HG02943 (cell line): ENCODE data around the gene NDEL1.

Experiments used
- ATAC-seq: cut with Tn5 transposase; IDR thresholded peaks from one replicate; pipeline ENCODE4 v1.9.1; 2021; ENCODE audit warnings: mild to moderate bottlenecking, low read depth, moderate library complexity; ENCODE audit not compliant: unreplicated experiment

NDEL1 gene

DNA sequence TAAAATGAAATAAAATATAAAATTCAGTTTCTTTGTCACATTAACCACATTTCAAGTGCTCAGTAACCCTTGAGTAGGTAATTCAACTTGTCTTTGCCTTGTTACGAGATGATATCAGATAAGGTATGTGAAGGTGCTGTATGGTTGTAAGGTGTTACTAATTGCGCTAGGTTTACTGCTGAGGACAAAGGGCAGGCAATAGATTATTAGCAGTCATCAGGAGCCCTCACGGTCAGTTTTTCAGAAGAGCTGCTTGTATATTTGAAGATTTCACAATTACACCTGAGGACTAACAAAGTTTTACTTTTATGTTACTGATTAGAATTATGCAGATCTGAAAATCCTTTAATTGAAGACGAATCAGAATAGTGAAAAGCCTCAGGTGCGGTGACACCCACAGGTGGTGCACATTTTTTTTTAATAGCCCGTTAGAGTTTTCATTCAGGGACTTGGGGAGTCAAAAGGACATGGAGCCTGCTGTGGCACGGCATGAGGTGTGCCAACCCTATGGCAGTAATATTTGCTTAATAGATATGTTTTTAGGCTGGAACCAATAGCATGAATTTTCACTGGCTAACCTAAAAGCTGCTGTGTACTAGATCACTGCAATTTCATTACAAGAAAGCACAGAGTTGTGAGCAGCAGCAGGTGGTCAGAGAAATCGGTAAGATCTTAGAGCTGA, 16.4 kb downstream of the NDEL1 start:
- no peak for ATAC-seq

DNA sequence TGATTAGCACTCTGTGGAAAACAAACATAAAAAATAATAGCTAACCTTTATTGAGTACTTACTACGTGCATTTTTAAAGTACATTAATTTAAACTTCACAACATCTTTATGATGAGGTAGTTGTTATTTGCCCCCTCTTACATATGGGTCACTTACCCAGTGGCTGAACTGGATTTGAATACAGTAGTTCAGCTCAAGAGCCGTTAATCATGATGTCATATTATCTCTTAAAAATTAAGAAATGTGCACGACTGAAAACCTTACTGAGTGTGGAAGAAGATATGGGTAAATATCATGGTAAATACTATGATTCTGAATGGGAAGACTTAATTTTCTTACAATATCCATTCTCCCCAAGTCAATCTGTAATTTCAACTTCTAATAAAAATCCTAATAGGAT, 17.6 kb downstream of the NDEL1 start:
- ATAC-seq, result no peak

DNA sequence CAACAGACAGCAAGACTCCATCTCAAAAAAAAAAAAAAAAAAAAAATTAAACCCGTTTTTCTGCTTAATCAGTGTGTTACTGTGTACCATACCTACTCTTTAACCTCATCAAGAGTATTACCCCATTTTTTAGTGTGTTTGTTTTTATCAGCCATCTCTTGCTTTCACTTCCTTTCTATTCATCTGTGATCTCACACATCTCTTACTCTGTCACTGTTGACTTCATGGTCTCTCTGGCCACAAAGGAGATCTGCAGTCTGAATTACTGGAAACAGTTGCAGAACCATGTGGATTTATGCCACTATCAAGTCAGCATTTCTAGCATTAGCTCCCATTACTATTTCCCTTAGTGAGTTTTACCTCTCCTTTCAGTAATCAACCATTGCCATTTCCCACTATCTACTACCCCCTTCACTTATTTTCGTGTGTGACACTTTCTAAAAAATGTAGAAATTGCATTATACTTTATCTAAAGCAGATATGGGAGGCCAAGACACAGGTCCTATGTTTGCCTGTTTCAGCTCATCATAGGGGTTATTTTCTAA, 20.1 kb downstream of the NDEL1 start:
- no peak for ATAC-seq

DNA sequence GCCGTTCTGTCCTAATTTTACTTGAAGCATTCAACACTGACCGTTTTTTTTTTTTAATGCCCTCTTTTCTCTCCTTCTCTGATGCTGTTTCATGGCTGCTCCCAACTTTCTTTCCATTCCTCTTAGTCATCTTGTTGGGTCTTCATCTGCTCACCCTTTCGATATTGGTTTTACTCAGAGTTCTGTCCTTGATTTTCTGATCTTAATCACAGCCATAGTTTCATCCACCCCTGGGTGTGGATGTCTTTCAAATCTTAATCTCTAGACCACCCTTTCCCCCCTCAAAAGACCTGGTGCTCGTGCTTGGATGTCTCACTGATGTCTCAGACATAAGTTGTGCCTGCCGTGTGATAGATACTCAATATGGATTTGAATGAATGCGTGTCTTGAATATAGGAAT, 22.4 kb downstream of the NDEL1 start:
- ATAC-seq, result no peak

DNA sequence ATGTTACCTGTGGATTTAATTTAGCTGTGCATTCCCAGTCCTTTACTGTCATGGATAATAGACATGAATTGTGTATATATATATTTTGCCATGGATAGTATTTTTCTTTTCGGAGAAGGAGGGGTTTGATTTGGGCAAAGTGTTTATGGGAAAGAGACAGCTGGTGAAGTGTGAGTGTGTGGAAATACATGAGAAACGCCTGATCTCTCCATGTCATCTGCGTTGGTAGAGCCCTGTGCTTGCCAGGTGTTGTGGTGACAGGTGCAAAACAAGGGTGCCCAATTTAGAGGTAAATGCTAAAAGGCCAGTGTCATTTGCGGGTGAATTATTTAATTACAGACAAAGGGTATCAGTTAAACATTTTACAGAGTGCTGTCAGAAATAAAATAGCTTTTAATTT, 23.4 kb downstream of the NDEL1 start:
- no peak for ATAC-seq

DNA sequence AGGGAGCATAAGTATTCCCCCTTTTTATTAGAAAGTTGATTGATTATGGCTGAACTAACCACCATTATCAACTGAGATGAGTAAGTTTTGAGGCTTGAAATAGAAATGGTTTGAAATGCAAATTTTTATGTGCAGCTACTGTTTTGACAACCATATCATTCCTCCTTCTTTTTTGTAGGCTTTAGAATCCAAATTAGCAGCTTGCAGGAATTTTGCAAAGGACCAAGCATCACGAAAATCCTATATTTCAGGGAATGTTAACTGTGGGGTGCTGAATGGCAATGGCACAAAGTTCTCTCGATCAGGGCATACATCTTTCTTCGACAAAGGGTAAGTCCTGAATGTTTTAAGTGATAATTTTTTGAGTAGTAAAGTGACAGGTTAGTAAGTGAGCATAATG, 24.1 kb downstream of the NDEL1 start:
- ATAC-seq, result no peak

DNA sequence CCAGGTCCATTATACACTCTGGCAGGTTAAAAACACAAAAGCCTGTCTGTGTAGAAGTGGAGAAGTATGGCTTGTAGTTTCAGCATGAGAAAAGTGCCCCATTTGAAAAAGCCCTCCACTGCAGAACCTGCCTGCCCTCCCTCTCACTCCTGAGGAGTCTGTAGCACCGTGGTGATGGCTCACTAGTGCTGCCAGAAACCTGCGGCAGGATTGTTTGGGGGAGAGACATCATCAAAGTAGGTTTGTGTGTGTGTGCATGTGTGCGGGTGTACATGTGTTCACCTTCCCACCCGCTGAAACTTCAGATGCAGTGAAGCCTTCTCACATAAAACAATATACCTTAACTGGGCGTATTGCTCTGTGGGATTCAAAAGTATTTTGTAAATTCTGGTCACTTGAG, 26.9 kb downstream of the NDEL1 start:
- ATAC-seq, result no peak

DNA sequence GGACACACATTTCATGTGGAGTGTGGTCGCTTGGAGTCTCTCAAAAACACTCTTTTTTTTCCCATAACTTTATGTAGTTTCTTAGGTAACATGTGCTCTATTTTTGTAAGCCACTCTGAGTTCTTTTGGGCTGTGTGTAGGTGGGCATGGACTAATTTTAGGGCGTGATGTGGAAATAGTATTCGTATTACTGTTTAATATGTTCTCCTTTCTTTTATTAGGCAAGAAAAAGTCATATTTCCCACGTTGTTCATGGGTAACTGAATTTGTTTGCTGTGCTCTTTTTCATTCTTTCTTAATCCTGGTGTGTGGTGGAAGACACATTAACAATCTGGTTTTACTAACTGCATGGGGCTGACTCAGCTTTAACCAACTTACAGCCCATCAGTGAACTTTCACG, 27.4 kb downstream of the NDEL1 start:
- no peak for ATAC-seq

DNA sequence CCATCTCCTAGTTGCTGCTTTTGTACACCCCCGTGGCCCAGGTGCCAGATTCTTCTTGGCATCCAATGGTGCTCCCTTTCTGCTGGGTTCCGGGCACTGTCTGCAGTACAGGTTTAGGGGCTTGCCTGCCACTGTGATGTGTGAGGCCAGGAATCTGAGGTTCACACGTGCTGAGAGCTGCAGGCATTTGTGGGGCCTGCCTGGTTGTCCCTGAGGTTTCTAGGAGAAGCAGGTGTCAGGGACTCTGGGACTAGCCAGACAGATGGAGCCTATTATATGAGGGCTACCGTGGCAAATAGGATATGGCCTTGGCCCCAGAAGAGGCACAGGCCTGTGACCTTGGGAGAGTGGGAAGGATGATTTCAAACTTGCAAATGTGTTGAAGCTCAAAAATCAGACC, 29.3 kb downstream of the NDEL1 start:
- ATAC-seq, result no peak

DNA sequence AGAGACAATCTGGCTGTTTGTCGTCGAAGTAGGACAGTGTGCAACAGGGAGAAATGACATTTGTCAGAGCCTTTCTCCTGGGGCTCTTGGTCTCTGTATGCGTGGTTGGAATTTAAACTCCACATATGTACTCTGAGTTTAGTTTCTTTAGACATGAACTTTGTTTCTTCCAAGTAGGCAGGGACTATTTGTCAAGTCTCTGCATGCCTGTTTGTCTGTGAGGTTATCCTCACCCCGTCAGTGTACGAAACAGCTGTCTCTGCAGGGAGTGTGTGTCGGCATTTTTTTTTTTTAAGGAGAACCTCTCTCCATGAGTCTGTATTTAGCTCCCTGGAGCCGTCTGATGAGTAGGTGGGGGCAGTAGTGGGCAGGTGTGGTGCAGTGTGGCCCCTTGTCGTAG, 29.7 kb downstream of the NDEL1 start:
- no peak for ATAC-seq

DNA sequence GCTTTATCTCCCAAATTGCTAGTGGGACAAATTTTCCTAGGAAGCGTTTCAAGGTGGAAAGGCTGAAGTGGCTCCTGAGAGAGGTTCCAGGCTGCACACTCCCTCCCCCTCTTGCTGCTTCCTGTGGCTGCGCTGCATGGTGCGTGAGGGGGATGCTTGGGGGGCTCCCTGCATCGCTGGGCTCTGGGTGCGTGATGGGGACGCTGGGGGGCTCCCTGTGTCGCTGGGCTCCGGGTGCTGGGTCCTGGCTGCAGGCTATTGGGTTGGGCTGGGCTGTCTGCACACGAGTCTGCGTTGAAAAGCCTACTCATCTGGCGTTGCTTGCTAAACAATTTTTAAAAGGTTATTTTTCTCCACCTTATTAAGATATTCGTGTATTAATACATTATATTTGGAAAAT, 30.1 kb downstream of the NDEL1 start:
- ATAC-seq, result no peak

DNA sequence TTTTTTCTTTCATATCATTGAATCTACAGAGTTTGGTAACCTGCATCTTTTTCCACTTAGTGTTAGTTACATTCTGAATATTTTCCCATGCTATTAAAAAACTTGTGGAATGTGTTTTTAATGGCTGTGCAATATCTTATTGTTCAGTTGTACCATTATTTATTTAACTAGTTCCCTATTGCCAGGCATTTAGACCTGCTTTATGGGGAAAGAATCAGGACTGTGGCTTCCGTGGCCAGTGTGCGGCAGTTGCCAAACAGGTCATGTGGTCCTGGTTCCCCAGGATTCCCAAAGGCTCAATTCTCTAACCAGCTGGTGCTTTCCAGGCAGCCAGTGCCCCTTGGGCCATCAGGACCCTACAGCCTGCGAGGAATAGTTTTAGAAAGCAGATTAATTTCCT, 30.8 kb downstream of the NDEL1 start:
- no peak for ATAC-seq

DNA sequence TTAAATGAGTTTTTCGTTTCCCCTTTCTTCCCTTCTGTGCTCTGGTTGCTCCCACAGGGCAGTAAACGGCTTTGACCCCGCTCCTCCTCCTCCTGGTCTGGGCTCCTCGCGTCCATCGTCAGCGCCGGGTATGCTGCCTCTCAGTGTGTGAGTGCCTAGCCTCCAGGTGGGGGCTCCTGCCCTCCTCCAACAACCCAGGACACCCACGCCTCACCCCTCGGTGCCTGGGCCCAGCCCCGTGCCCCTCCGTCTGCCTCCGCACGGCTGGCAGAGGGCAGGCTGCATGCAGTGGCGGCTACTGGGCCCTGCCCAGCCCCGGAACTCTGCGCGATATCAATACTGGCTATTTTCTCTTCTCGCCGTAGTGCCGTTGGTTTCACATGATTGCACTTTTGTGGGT, 31.2 kb downstream of the NDEL1 start:
- ATAC-seq, result no peak

DNA sequence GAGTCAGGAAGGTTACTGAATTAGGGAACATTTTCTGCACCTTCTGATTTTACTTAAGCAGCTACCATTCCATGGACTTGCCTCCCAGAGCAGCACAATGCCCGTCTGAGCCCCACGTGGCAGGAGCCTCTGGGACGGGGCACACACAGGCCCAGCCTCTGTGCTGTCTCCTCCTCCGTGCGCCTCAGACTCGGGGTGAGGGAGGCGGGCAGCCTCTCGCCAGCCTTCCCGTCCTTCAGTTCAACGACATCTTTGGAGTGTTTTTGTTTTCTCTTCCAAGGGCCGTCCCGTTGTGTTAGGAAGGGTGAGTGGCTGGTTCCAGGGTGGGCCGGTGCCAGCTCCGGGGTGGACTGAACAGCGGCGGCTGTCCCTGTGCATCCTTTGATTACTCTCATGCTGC, 31.8 kb downstream of the NDEL1 start:
- no peak for ATAC-seq

DNA sequence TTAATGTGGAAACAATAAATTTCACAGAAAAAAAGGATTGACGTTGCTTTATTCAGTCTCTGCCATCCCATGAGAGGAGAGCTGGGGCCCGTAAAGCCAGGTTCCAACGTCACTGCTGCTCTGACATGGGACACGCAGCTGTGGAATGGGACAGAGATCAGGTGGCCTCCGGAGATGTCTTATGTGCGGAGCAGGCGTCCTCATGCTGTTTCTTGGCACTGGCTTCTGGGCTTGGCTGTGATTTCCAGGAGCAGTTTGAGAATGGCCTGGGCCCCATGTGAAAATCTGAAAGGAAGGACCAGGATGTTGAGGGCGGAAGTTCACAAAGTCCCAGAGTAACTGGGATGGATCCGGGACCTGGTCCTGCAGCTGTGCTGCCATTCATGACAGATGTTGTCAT, 32.4 kb downstream of the NDEL1 start:
- no peak for ATAC-seq

DNA sequence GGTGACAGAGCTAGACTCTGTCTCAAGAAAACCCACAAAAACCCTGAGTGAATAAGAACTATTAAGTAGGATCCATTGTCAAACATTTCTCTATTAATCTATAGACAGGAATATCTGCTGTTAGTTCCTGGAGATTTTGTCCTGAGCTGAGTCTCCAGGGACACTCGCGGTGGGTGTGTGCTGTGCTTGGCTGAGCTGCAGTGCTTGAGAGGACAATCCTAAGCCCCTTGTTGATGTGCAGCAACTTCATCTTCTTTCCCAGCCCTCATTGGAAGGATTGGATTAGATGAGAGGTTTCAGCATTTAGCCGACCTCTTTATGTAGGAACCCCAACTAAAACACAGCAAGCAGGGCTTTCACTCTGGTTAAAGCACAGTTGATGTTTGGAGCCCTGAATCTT, 33.3 kb downstream of the NDEL1 start:
- no peak for ATAC-seq

DNA sequence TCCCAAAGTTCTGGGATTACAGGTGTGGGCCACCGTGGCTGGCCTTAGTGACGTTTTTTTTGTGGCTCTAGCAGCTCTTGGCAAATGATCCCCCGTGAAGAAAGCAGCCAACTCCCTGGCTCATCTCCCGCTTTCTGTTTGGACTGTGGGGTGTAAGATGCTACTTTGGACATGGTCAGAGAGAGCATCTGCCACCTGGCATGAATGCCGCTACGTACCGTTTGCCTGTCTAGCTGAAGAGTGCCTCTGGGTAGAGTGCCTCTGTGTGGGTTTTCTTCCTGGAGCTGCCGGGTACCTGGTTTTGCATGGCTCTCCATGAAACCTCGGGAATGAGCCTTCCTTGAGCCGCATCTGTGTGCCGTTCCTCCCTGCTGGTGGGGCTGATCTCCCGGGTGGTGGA, 34.3 kb downstream of the NDEL1 start:
- no peak for ATAC-seq

DNA sequence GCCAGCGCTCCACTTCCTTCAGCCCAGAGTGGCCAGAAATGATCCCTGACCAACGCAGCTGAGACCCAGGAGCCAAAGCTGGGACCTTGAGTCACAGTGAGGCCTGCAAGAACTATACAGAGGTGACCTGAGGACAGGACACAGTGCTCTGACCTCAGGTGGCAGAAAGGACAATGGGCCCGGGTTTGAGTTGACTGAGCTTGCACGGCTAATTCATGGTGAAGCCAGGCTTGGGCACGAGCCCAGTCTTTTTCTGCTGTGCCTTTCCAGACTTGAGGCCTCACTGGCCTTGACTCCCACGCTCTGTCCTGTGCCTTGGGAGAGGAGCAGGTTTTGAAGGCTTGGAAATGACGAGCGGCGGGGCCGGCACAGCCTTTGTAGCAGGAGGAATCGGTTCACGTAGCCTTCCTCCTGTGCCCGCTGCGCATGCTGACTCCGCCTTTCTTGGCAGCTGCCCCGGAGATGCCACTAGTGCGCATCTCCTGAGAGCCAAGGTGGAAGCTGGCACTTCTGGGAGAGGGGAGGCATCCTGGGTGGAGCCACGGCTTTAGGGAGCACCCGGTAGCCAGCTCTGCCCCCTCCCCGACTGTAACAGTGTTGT, 34.9 kb downstream of the NDEL1 start:
- no peak for ATAC-seq

DNA sequence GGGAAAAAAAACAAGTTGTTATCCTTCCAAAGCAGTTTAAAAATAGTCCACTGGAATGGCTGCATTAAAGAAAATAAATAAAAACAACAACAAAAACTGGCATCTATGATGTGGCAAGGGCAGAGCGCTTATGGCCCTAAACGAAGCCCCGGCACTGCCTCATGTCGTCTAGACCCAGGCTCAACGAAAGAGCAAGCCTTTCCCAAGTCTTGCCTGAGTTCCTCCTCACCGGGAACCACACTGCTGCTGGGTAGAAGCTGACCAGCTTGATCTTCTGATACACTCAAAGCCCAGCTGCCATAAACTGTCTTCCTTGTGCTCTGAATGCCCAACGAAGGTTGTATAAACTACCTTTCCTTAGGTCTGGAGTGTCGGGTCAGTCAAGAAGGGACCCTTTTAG, 37.0 kb downstream of the NDEL1 start:
- no peak for ATAC-seq

DNA sequence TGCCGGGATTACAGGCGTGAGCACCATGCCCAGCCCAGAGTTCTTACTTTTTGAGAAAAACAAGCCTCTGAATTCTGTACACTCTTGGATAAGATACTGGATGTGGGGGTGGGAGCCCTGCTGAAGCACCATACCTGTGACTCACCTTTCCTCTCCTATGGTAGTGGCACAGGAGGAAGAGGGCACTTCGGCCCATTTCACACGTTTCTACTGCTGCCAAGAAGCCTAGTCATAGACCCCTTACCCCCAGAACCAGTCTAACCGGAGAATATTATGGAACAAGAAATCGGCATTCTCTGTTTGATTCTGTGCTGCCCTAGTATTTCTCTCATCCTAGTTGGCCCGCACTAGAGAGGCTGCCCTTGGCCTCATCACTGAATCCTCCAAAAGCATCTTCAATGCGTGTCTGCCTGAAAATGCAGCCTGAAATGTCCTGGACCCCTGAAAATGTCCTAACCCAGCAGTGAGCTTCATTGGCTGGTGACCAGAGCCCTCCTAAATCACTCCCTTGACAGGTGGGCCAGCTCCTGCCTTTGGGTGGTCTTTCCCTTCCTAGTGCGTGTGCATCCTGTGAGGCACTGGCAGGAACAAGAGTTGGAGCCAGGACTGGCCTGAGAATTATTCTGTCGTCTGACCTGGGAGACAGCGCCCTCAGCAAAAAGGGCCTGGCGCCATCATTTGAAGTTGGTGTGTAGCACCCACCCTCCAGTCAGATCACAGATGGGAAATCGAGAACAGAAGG, 37.9 kb downstream of the NDEL1 start:
- ATAC-seq, result no peak

DNA sequence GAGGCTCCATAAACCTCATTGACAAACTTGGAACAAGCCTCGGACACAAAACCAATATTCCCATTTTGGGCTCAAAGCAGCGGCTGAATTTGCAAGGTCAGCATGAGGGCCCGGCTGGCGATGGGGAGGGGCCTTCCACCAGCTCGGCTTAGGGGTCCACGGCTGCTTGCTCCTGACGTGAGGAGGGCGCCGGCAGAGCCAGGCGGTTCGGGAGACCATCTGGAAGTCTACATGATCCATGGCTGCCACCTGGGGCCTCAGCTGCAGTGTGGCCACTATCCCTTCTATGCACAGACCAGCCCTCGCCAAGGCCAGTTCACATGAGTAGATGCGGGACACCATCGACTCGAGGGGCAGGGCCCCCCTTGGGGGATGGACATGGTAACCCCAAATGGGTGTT, 39.1 kb downstream of the NDEL1 start:
- ATAC-seq, result no peak

DNA sequence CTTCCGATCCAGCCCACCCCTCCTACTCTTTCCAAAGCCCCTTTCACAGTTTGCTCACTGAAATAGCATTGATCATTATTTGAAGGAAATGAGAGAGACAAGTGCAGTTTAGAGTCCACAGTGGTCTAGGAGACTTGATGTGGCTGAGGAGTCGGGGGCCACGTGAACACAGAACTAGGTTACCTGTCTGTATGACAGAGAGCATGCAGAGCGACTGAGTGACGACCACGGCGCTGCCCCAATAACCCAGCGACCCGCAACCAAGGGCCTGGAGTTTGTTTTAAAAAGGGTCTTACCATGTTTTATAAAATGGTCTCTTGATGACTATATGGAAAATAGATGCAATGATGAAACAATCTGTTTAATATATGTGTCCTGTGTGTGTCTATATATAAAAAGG, 39.5 kb downstream of the NDEL1 start:
- no peak for ATAC-seq
